CD14-positive monocyte (primary cell): ENCODE measurements around the gene GRID1. TPM values are rescaled to one million over a fixed set of nuclear protein-coding genes. Genes with fewer than 3 reads are reported as not detected.

ENCODE experiments used
- DNase-seq, 3 donors: peaks; one replicate each; pipeline ENCODE4 v3.0.0-alpha.2; 2011 to 2022
- H2AFZ ChIP-seq: 2 replicates; pipeline ENCODE4 v1.6.0; 2012; ENCODE audit warnings: mild to moderate bottlenecking, low read depth, low read length, inconsistent platforms; ENCODE audit not compliant: insufficient read depth, poor library complexity, severe bottlenecking
- H3K27ac ChIP-seq, 2 donors: 1 replicate in 1 of 2; 2 replicates in 1 of 2; pipeline ENCODE4 v1.5.1; 2012 to 2013; ENCODE audit warnings: low read length in 2 of 2, control low read depth in 1 of 2, inconsistent platforms in 1 of 2, low read depth in 1 of 2, mild to moderate bottlenecking in 1 of 2
- H3K27me3 ChIP-seq, 2 donors: one replicate each; pipeline versions ENCODE4 v1.6.0 to v1.6.1; 2011 to 2013; ENCODE audit warnings: low read length in 2 of 2; ENCODE audit not compliant: control insufficient read depth in 2 of 2, insufficient read depth in 2 of 2
- H3K36me3 ChIP-seq, 2 donors: replicated peaks in 1 of 2; 1 replicate in 1 of 2; 2 replicates in 1 of 2; pipeline versions ENCODE4 v1.5.1 to v1.6.1; 2012 to 2013; ENCODE audit warnings: low read length in 2 of 2, control low read depth in 1 of 2, inconsistent platforms in 1 of 2, mild to moderate bottlenecking in 1 of 2; ENCODE audit not compliant: insufficient read depth in 2 of 2, control insufficient read depth in 1 of 2
- H3K4me1 ChIP-seq, 2 donors: 1 replicate in 1 of 2; 2 replicates in 1 of 2; pipeline versions ENCODE4 v1.5.1 to v1.6.1; 2012 to 2013; ENCODE audit warnings: low read length in 2 of 2, control low read depth in 1 of 2, inconsistent platforms in 1 of 2, mild to moderate bottlenecking in 1 of 2, moderate library complexity in 1 of 2; ENCODE audit not compliant: insufficient read depth in 2 of 2, control insufficient read depth in 1 of 2
- H3K4me2 ChIP-seq: replicated peaks from 2 replicates; pipeline ENCODE3; 2012; ENCODE audit warnings: low read length, moderate library complexity, mild to moderate bottlenecking; ENCODE audit not compliant: poor library complexity, severe bottlenecking; ENCODE audit errors: extremely low read depth
- H3K4me3 ChIP-seq, 3 experiments: fragments of 200-600 bp in 1 of 3; sonication (generic) in 1 of 3; replicated peaks in 1 of 3; 1 replicate in 2 of 3; 2 replicates in 1 of 3; pipeline ENCODE4 v1.5.1; 2011 to 2013; ENCODE audit warnings: low read length in 3 of 3, mild to moderate bottlenecking in 3 of 3, control low read depth in 2 of 3, low read depth in 2 of 3, inconsistent platforms in 1 of 3, moderate library complexity in 1 of 3
- H3K79me2 ChIP-seq: 2 replicates; pipeline ENCODE4 v1.6.0; 2012; ENCODE audit warnings: mild to moderate bottlenecking, control low read depth, inconsistent platforms, low read length, moderate library complexity; ENCODE audit not compliant: insufficient read depth
- H3K9ac ChIP-seq: 2 replicates; pipeline ENCODE4 v1.6.0; 2017; ENCODE audit warnings: low read length, mild to moderate bottlenecking; ENCODE audit not compliant: insufficient read depth, poor library complexity, severe bottlenecking
- H3K9me3 ChIP-seq, 2 donors: replicated peaks in 1 of 2; 1 replicate in 1 of 2; 2 replicates in 1 of 2; pipeline versions ENCODE4 v1.5.1 to v1.6.1; 2012 to 2013; ENCODE audit warnings: low read length in 2 of 2, control low read depth in 1 of 2; ENCODE audit not compliant: control insufficient read depth in 1 of 2, insufficient read depth in 1 of 2
- H4K20me1 ChIP-seq: 2 replicates; pipeline ENCODE4 v1.6.0; 2012; ENCODE audit warnings: mild to moderate bottlenecking, low read length, control low read depth, moderate library complexity; ENCODE audit not compliant: insufficient read depth
- H3K27ac Mint-ChIP-seq, 7 donors: one replicate each; pipeline ENCODE4 v1.8.0; 2020; ENCODE audit warnings: mild to moderate bottlenecking in 7 of 7, mixed read lengths in 7 of 7, moderate library complexity in 6 of 7, inconsistent platforms in 2 of 7
- H3K27me3 Mint-ChIP-seq, 3 donors: one replicate each; pipeline ENCODE4 v1.8.0; 2021 to 2022; ENCODE audit warnings: low read depth in 3 of 3, mild to moderate bottlenecking in 3 of 3, mixed read lengths in 3 of 3, moderate library complexity in 3 of 3, inconsistent platforms in 1 of 3
- H3K36me3 Mint-ChIP-seq, 2 donors: one replicate each; pipeline ENCODE4 v1.8.0; 2020; ENCODE audit warnings: mixed read lengths in 2 of 2, inconsistent platforms in 1 of 2, mild to moderate bottlenecking in 1 of 2
- H3K4me1 Mint-ChIP-seq: one replicate; pipeline ENCODE4 v1.8.0; 2020; ENCODE audit warnings: mild to moderate bottlenecking, mixed read lengths
- H3K4me3 Mint-ChIP-seq, 2 donors: one replicate each; pipeline ENCODE4 v1.8.0; 2020; ENCODE audit warnings: mild to moderate bottlenecking in 2 of 2, mixed read lengths in 2 of 2, moderate library complexity in 1 of 2
- H3K9me3 Mint-ChIP-seq, 7 donors: one replicate each; pipeline ENCODE4 v1.8.0; 2020 to 2022; ENCODE audit warnings: mixed read lengths in 7 of 7, mild to moderate bottlenecking in 6 of 7, moderate library complexity in 6 of 7, inconsistent platforms in 2 of 7
- CTCF ChIP-seq: fragments of 200-600 bp; IDR thresholded peaks from one replicate; pipeline ENCODE4 v1.8.0; 2022; ENCODE audit warnings: antibody characterized with exemption, mild to moderate bottlenecking
- WGBS: methylation state at CpG from one replicate; pipeline ENCODE4 v1.1.5; 2013; ENCODE audit warnings: missing lambda C conversion rate; ENCODE audit not compliant: insufficient coverage; 5-methylcytosine and 5-hydroxymethylcytosine counted together
- intact Hi-C, 2 donors: fragments of 100-400 bp; cut with micrococcal nuclease; formaldehyde crosslinking; loops; one replicate each; pipeline versions ENCODE4 v1.15.0 to v1.15.1; 2023
- polyA plus RNA-seq, 3 donors: library from polyadenylated mRNA; depleted of rRNA in 1 of 3; unstranded in 2 of 3; stranded (reverse) in 1 of 3; fragments of 300-500 nt in 2 of 3; fragments of >200 nt in 1 of 3; fragmentation: Illumina TruSeq in 2 of 3; gene quantifications; 1 replicate in 2 of 3; 2 replicates in 1 of 3; pipeline ENCODE4 v1.2.3, GENCODE V29; 2012 to 2021

Gene GRID1
- polyA plus RNA-seq, 3 donors, result not detected

- H3K27ac Mint-ChIP-seq, result peak overlapping the region in 1 of 7 donors; percentile 4
- TF ChIP-seq CTCF, result no peak
- WGBS, result 92% methylated on average over 3 of the region's 5 CpGs
- H3K9me3 Mint-ChIP-seq, result peaks cover 0 to 2% (median 0%) of the 10 kb centered on the region in 7 donors
- intact Hi-C loops, result no loop called here
- H2AFZ ChIP-seq, result no peak overlapping the region
- H3K4me3 Mint-ChIP-seq, result no peak overlapping the region
- H3K4me2 ChIP-seq, result no peak overlapping the region
- peaks cover 0 to 8% (median 4%) of the 10 kb centered on the region in 3 donors for H3K27me3 Mint-ChIP-seq
- H3K36me3 ChIP-seq, result no peaks in the 10 kb centered on the region
- H3K27ac ChIP-seq, result no peak overlapping the region
- no peaks in the 10 kb centered on the region for H3K4me1 ChIP-seq
- H3K27me3 ChIP-seq, result no peaks in the 10 kb centered on the region
- H3K4me1 Mint-ChIP-seq, result peaks cover 6% of the 10 kb centered on the region
- H3K36me3 Mint-ChIP-seq, result no peaks in the 10 kb centered on the region
- no peak for DNase-seq
- H4K20me1 ChIP-seq, result no peaks in the 10 kb centered on the region
- H3K9me3 ChIP-seq, result no peaks in the 10 kb centered on the region
- H3K4me3 ChIP-seq, result no peak overlapping the region
- H3K9ac ChIP-seq, result no peak overlapping the region
- no peaks in the 10 kb centered on the region for H3K79me2 ChIP-seq
Observed at GRCh38 chr10:86167121-86167761, 199.4 kb downstream of the GRID1 start.

GRCh38 chr10:86165666-86166065 lies 200.9 kb downstream of the GRID1 start:
- peaks cover 0 to 2% (median 0%) of the 10 kb centered on the region in 7 donors for H3K9me3 Mint-ChIP-seq
- DNase-seq, result no peak
- H3K4me3 Mint-ChIP-seq, result no peak overlapping the region
- H2AFZ ChIP-seq, result no peak overlapping the region
- no peaks in the 10 kb centered on the region for H3K79me2 ChIP-seq
- H3K4me1 Mint-ChIP-seq, result peaks cover 3% of the 10 kb centered on the region
- H3K9ac ChIP-seq, result no peak overlapping the region
- intact Hi-C loops, result no loop called here
- H3K27me3 Mint-ChIP-seq, result peaks cover 0 to 7% (median 2%) of the 10 kb centered on the region in 3 donors
- H3K27ac Mint-ChIP-seq, result no peak overlapping the region
- H4K20me1 ChIP-seq, result no peaks in the 10 kb centered on the region
- H3K4me1 ChIP-seq, result no peaks in the 10 kb centered on the region
- no peak overlapping the region for H3K4me3 ChIP-seq
- H3K4me2 ChIP-seq, result no peak overlapping the region
- no peak for TF ChIP-seq CTCF
- H3K9me3 ChIP-seq, result no peaks in the 10 kb centered on the region
- WGBS, result 98% methylated on average over 5 of the region's 9 CpGs
- H3K36me3 ChIP-seq, result no peaks in the 10 kb centered on the region
- no peak overlapping the region for H3K27ac ChIP-seq
- H3K36me3 Mint-ChIP-seq, result no peaks in the 10 kb centered on the region
- H3K27me3 ChIP-seq, result no peaks in the 10 kb centered on the region
